Upper lobe of right lung (tissue), 1 donor: ENCODE measurements around the gene ALDOC. TPM values are rescaled to one million over a fixed set of nuclear protein-coding genes. Genes with fewer than 3 reads are reported as not detected.

Experiments
- ATAC-seq: fragments of 200-7000 bp; cut with Tn5 transposase; one replicate; pipeline ENCODE4 v1.9.1; 2020; ENCODE audit warnings: mild to moderate bottlenecking, moderate library complexity
- DNase-seq: peaks from one replicate; pipeline ENCODE4 v3.0.0-alpha.2; 2020
- H3K27ac ChIP-seq: fragments of 200-600 bp; one replicate; pipeline ENCODE4 v1.8.0; 2022
- H3K27me3 ChIP-seq: fragments of 200-600 bp; one replicate; pipeline ENCODE4 v1.8.0; 2022; ENCODE audit warnings: mild to moderate bottlenecking
- H3K36me3 ChIP-seq: fragments of 200-600 bp; one replicate; pipeline ENCODE4 v1.8.0; 2022
- H3K4me1 ChIP-seq: fragments of 200-600 bp; one replicate; pipeline ENCODE4 v1.8.0; 2022
- H3K4me3 ChIP-seq: fragments of 200-600 bp; one replicate; pipeline ENCODE4 v1.8.0; 2022; ENCODE audit warnings: mild to moderate bottlenecking
- H3K9me3 ChIP-seq: fragments of 200-600 bp; one replicate; pipeline ENCODE4 v1.8.0; 2022
- CTCF ChIP-seq: fragments of 200-600 bp; IDR thresholded peaks from one replicate; pipeline ENCODE4 v1.8.0; 2022; ENCODE audit warnings: antibody characterized with exemption
- intact Hi-C: fragments of 100-400 bp; cut with DNase I; formaldehyde crosslinking; loops from one replicate; pipeline ENCODE4 v1.11.0; 2022
- total RNA-seq: library from RNA; stranded (reverse); fragmentation: NEBNext Ultra II Directional; extraction: Animal tissue kit (Norgen Biotek cat#: 25700); gene quantifications from one replicate; pipeline ENCODE4 v1.2.1, GENCODE V29; 2021
- donor health status: DM: no; HTN: yes; CAD: no; lungs with severe emphysema.

The ALDOC gene
- total RNA-seq, 1 donor from 2014 or later: 10.5 TPM

- no peak overlapping the region for H3K27ac ChIP-seq
- H3K9me3 ChIP-seq: no peaks in the 10 kb centered on the region
- no peak for TF ChIP-seq CTCF
- no peak for DNase-seq
- intact Hi-C loops: no loop called here
- H3K4me3 ChIP-seq: no peak overlapping the region
- peaks cover 15% of the 10 kb centered on the region for H3K4me1 ChIP-seq
- H3K36me3 ChIP-seq: peaks cover 64% of the 10 kb centered on the region
- ATAC-seq: no peak
- no peaks in the 10 kb centered on the region for H3K27me3 ChIP-seq
These were observed 21.7 kb downstream of the ALDOC start for GRCh38 chr17:28555022-28555421.

GRCh38 chr17:28554565-28554964, 22.1 kb downstream of the ALDOC start:
- no peak for ATAC-seq
- intact Hi-C loops: no loop called here

GRCh38 chr17:28553000-28553505, 23.6 kb downstream of the ALDOC start:
- Histone ChIP-seq H3K9me3 (no peaks in the 10 kb centered on the region), H3K4me1 (peaks cover 24% of the 10 kb centered on the region), H3K27me3 (no peaks in the 10 kb centered on the region), H3K4me3 (peak overlapping the region; percentile 86), H3K27ac (no peak overlapping the region), H3K36me3 (peaks cover 44% of the 10 kb centered on the region)
- intact Hi-C loops: no loop called here
- DNase-seq (no peak), ATAC-seq (no peak)
- no peak for TF ChIP-seq CTCF

More at GRCh38 chr17:28554565-28554964, 22.1 kb downstream of the ALDOC start:
- no peak for TF ChIP-seq CTCF
- H3K36me3 ChIP-seq: peaks cover 60% of the 10 kb centered on the region
- no peak for DNase-seq
- H3K4me1 ChIP-seq: peaks cover 18% of the 10 kb centered on the region
- no peaks in the 10 kb centered on the region for H3K9me3 ChIP-seq
- no peaks in the 10 kb centered on the region for H3K27me3 ChIP-seq
- H3K4me3 ChIP-seq: no peak overlapping the region
- H3K27ac ChIP-seq: no peak overlapping the region

GRCh38 chr17:28552176-28552999, 24.3 kb downstream of the ALDOC start, which contains the start of gene UNC119:
Gene UNC119 (minus strand): TSS chr17:28552624. CDS start chr17:28552557, 67 bp downstream.
- DNase-seq: peak; percentile 92
- H3K4me1 ChIP-seq: peaks cover 26% of the 10 kb centered on the region
- peak within 1 kb of the TSS; percentile 74 for H3K27ac ChIP-seq
- no peaks in the 10 kb centered on the region for H3K9me3 ChIP-seq
- peak within 1 kb of the TSS; percentile 86 for H3K4me3 ChIP-seq
- no peaks in the 10 kb centered on the region for H3K27me3 ChIP-seq
- peaks cover 40% of the 10 kb centered on the region for H3K36me3 ChIP-seq
- peak; percentile 92 for ATAC-seq
- intact Hi-C loops: no loop called here
- TF ChIP-seq CTCF: no peak

- peak overlapping the region; percentile 74 for H3K27ac ChIP-seq
- no peak for TF ChIP-seq CTCF
- H3K4me1 ChIP-seq: peaks cover 26% of the 10 kb centered on the region
- no peaks in the 10 kb centered on the region for H3K27me3 ChIP-seq
- H3K9me3 ChIP-seq: no peaks in the 10 kb centered on the region
- intact Hi-C loops: no loop called here
- H3K36me3 ChIP-seq: peaks cover 40% of the 10 kb centered on the region
- ATAC-seq: peak; percentile 1
- no peak for DNase-seq
- peak overlapping the region; percentile 86 for H3K4me3 ChIP-seq
These were observed 25.1 kb downstream of the ALDOC start for GRCh38 chr17:28551421-28552175.
